Measurements from ENCODE around the gene C11orf86. TPM values are rescaled to one million over a fixed set of nuclear protein-coding genes. Genes with fewer than 3 reads are reported as not detected.
"Not testable (repeated sequence)": the region's sequence is repeated elsewhere in the genome, so short reads cannot be mapped to it uniquely, and the experiment has no call there.

The C11orf86 gene
- total and polyA plus RNA-seq, 2 donors (not counting 3 experiments of a cell fraction or from before 2014, with no cell fraction given): not detected

DNA sequence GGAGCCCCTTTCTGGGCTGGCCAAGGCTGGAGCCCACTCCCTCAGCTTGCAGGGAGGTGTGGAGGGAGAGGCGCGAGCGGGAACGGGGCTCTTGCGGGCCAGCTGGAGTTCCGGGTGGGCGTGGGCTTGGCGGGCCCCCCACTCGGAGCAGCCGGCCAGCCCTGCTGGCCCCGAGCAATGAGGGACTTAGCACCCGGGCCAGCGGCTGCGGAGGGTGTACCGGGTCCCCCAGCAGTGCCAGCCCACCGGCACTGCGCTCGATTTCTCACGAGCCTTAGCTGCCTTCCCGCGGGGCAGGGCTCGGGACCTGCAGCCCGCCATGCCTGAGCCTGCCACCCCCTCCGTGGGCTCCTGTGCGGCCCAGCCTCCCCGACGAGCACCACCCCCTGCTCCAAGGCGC, 13.6 kb downstream of the C11orf86 start:
- DNase-seq (ENCODE audit: low read depth, low spot score); H3K36me3 ChIP-seq (ENCODE audit: control insufficient read depth in 2 of 2, extremely low read depth in 1 of 2, insufficient read depth in 2 of 2, low read length in 2 of 2); H3K9me1 ChIP-seq (replicated peaks; ENCODE audit: control insufficient read depth, extremely low read depth, insufficient read depth, low read length); dilution Hi-C loops (cut with MboI; ENCODE audit: extremely low pct_ligation_motif_present, low sequenced_read_pairs); H3K4me2 ChIP-seq (ENCODE audit: insufficient read depth, low read length); intact Hi-C loops (cut with micrococcal nuclease); H4K20me1 ChIP-seq (replicated peaks; ENCODE audit: control insufficient read depth, extremely low read depth, insufficient read depth, low read length); BruUV-seq (replicated peaks); FAIRE-seq; H3K9me3 ChIP-seq (replicated peaks; ENCODE audit: control insufficient read depth, insufficient read depth, low read length); H3K79me2 ChIP-seq (ENCODE audit: control insufficient read depth, insufficient read depth, low read length); H2AFZ ChIP-seq (ENCODE audit: low read depth, low read length); H3K4me3 ChIP-seq (replicated peaks in 1 of 3; ENCODE audit: insufficient read depth in 1 of 3, low read depth in 1 of 3, low read length in 3 of 3); H3K27me3 ChIP-seq (ENCODE audit: control insufficient read depth in 2 of 2, insufficient read depth in 2 of 2, low read length in 2 of 2); POLR2A ChIA-PET; H3K4me1 ChIP-seq (ENCODE audit: control insufficient read depth, extremely low read depth, insufficient read depth, low read length); H3K27ac ChIP-seq (ENCODE audit: insufficient read depth, low read depth, low read length); H3K9ac ChIP-seq (replicated peaks; ENCODE audit: extremely low read depth, insufficient read depth, low read length): not testable (repeated sequence)
- CTCF ChIA-PET: interaction anchor here (1.3 to 1.6 kb wide), 3 partner anchors 12 to 27 kb away, joined by 3 to 5 read pairs (median 4); no protein-coding TSS in a partner anchor

DNA sequence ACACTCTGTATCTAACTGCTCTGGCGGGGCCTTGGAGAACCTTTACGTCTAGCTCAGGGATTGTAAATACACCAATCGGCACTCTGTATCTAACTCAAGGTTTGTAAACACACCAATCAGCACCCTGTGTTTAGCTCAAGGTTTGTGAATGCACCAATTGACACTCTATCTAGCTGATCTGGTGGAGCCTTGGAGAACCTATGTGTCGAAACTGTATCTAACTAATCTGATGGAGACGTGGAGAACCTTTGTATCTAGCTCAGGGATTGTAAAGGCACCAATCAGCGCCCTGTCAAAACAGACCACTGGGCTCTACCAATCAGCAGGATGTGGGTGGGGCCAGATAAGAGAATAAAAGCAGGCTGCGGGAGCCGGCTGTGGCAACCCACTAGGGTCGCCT, 14.3 kb downstream of the C11orf86 start:
- H3K9ac ChIP-seq (replicated peaks; ENCODE audit: extremely low read depth, insufficient read depth, low read length); dilution Hi-C loops (cut with MboI; ENCODE audit: extremely low pct_ligation_motif_present, low sequenced_read_pairs); intact Hi-C loops (cut with micrococcal nuclease); H3K9me3 ChIP-seq (replicated peaks; ENCODE audit: control insufficient read depth, insufficient read depth, low read length); H3K79me2 ChIP-seq (ENCODE audit: control insufficient read depth, insufficient read depth, low read length); H3K4me1 ChIP-seq (ENCODE audit: control insufficient read depth, extremely low read depth, insufficient read depth, low read length); DNase-seq (ENCODE audit: low read depth, low spot score); H3K4me2 ChIP-seq (ENCODE audit: insufficient read depth, low read length); POLR2A ChIA-PET; H3K27ac ChIP-seq (ENCODE audit: insufficient read depth, low read depth, low read length); H3K9me1 ChIP-seq (replicated peaks; ENCODE audit: control insufficient read depth, extremely low read depth, insufficient read depth, low read length); H3K27me3 ChIP-seq (ENCODE audit: control insufficient read depth in 2 of 2, insufficient read depth in 2 of 2, low read length in 2 of 2); H2AFZ ChIP-seq (ENCODE audit: low read depth, low read length); FAIRE-seq; H3K36me3 ChIP-seq (ENCODE audit: control insufficient read depth in 2 of 2, extremely low read depth in 1 of 2, insufficient read depth in 2 of 2, low read length in 2 of 2); BruUV-seq (replicated peaks); H3K4me3 ChIP-seq (replicated peaks in 1 of 3; ENCODE audit: insufficient read depth in 1 of 3, low read depth in 1 of 3, low read length in 3 of 3); H4K20me1 ChIP-seq (replicated peaks; ENCODE audit: control insufficient read depth, extremely low read depth, insufficient read depth, low read length): not testable (repeated sequence)
- CTCF ChIA-PET: interaction anchor here (1.3 to 1.6 kb wide), 3 partner anchors 11 to 26 kb away, joined by 3 to 5 read pairs (median 4); no protein-coding TSS in a partner anchor

DNA sequence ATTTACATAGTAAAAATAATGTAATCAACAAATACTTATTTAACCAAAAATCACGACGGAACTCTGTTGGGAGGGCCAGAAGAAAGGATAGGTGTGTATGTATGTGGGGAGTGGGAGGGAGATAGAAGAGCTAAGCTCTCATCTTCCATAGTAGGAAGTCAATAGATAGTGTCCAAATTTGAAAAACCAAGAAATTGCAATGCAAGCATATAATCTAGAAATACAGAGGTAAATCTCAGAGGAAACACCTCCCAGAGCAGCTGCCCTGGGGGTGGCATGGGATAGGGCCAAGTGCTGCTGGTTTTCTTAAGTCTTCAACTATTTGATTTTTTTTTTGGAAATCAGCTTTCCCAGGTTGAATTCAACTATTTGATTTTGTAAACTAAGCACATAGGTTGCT, 16.9 kb downstream of the C11orf86 start:
- no TSS peak for BruUV-seq (replicated peaks)
- ChIA-PET CTCF (interaction anchor here (0.9 to 1.9 kb wide), 3 partner anchors 13 to 16 kb away, joined by 3 to 7 read pairs (median 3); no protein-coding TSS in a partner anchor), POLR2A (interaction anchor here (0.6 kb wide), 1 partner anchor 41 kb away, joined by 4 read pairs; no protein-coding TSS in a partner anchor)

More for the DNA sequence above, 16.9 kb downstream of the C11orf86 start:
- intact Hi-C loops (cut with micrococcal nuclease) (no loop called here), dilution Hi-C loops (cut with MboI; ENCODE audit: extremely low pct_ligation_motif_present, low sequenced_read_pairs) (no loop called here)
- H3K4me1 ChIP-seq (ENCODE audit: control insufficient read depth, extremely low read depth, insufficient read depth, low read length): no peaks in the 10 kb centered on the region
- H3K4me2 ChIP-seq (ENCODE audit: insufficient read depth, low read length): no peak overlapping the region
- TF ChIP-seq JUN (IDR thresholded peaks at IDR 0.05; ENCODE audit: borderline replicate concordance, insufficient read depth, insufficient read length, low read depth) (no peak), POLR2A (IDR thresholded peaks at IDR 0.05; ENCODE audit: low read depth, low read length) (no peak), POLR2AphosphoS5 (IDR thresholded peaks at IDR 0.05; ENCODE audit: insufficient read depth, low read depth, low read length) (no peak), MYC (IDR thresholded peaks at IDR 0.05; ENCODE audit: low read depth, low read length) (no peak), EZH2 (IDR thresholded peaks at IDR 0.05; ENCODE audit: borderline replicate concordance, low read depth, low read length, severe bottlenecking) (no peak), GATA2 (IDR thresholded peaks at IDR 0.05; ENCODE audit: insufficient read depth, insufficient read length, low read depth, low read length) (no peak), FOS (IDR thresholded peaks at IDR 0.05; ENCODE audit: borderline replicate concordance, insufficient read depth, low read length) (no peak), MAX (IDR thresholded peaks at IDR 0.05; ENCODE audit: insufficient read depth, insufficient read length) (no peak)
- TF ChIP-seq, protein P1, sequence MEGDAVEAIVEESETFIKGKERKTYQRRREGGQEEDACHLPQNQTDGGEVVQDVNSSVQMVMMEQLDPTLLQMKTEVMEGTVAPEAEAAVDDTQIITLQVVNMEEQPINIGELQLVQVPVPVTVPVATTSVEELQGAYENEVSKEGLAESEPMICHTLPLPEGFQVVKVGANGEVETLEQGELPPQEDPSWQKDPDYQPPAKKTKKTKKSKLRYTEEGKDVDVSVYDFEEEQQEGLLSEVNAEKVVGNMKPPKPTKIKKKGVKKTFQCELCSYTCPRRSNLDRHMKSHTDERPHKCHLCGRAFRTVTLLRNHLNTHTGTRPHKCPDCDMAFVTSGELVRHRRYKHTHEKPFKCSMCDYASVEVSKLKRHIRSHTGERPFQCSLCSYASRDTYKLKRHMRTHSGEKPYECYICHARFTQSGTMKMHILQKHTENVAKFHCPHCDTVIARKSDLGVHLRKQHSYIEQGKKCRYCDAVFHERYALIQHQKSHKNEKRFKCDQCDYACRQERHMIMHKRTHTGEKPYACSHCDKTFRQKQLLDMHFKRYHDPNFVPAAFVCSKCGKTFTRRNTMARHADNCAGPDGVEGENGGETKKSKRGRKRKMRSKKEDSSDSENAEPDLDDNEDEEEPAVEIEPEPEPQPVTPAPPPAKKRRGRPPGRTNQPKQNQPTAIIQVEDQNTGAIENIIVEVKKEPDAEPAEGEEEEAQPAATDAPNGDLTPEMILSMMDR (IDR thresholded peaks at IDR 0.05; ENCODE audit: extremely low read depth in 1 of 2, insufficient read depth in 1 of 2, low read depth in 1 of 2, low read length in 2 of 2): no peak
- no peak overlapping the region for H2AFZ ChIP-seq (ENCODE audit: low read depth, low read length)
- no peak overlapping the region for H3K9ac ChIP-seq (replicated peaks; ENCODE audit: extremely low read depth, insufficient read depth, low read length)
- no peaks in the 10 kb centered on the region for H3K9me3 ChIP-seq (replicated peaks; ENCODE audit: control insufficient read depth, insufficient read depth, low read length)
- H3K9me1 ChIP-seq (replicated peaks; ENCODE audit: control insufficient read depth, extremely low read depth, insufficient read depth, low read length): no peaks in the 10 kb centered on the region
- H3K27ac ChIP-seq (ENCODE audit: insufficient read depth, low read depth, low read length): no peak overlapping the region
- DNase-seq (ENCODE audit: low read depth, low spot score) (no peak), FAIRE-seq (no peak)
- H3K27me3 ChIP-seq (ENCODE audit: control insufficient read depth in 2 of 2, insufficient read depth in 2 of 2, low read length in 2 of 2): peaks cover 0 to 2% of the 10 kb centered on the region in 2 experiments
- H4K20me1 ChIP-seq (replicated peaks; ENCODE audit: control insufficient read depth, extremely low read depth, insufficient read depth, low read length): no peaks in the 10 kb centered on the region
- no peaks in the 10 kb centered on the region for H3K79me2 ChIP-seq (ENCODE audit: control insufficient read depth, insufficient read depth, low read length)
- no peaks in the 10 kb centered on the region for H3K36me3 ChIP-seq (ENCODE audit: control insufficient read depth in 2 of 2, extremely low read depth in 1 of 2, insufficient read depth in 2 of 2, low read length in 2 of 2)
- no peak overlapping the region for H3K4me3 ChIP-seq (replicated peaks in 1 of 3; ENCODE audit: insufficient read depth in 1 of 3, low read depth in 1 of 3, low read length in 3 of 3)
